IMR-90 (cell line): ENCODE data around the gene ZNF593OS. TPM values are rescaled to one million over a fixed set of nuclear protein-coding genes. Genes with fewer than 3 reads are reported as not detected.

Experiments
- ATAC-seq: fragments of 200-7000 bp; cut with Tn5 transposase; 2 replicates; pipeline ENCODE4 v1.9.1; 2020; ENCODE audit warnings: low read depth, mild to moderate bottlenecking, moderate library complexity
- BruUV-seq: library from RNA; stranded (reverse); fragments of 400-500 nt; replicated peaks from 2 replicates; lab custom pipeline; 2021; lab: Mats Ljungman, UMichigan
- CTCF ChIA-PET: fragments of 300-600 bp; formaldehyde crosslinking; extraction: SDS; loops from one replicate; lab custom pipeline; 2021; ENCODE audit warnings: antibody characterized with exemption; lab: Yijun Ruan, JAX
- POLR2A ChIA-PET: fragments of 300-600 bp; sonication (Branson Sonifier 250); formaldehyde crosslinking; loops from one replicate; lab custom pipeline; 2022; ENCODE audit warnings: antibody characterized with exemption; ENCODE audit not compliant: unreplicated experiment; lab: Charles Lee
- DNase-seq: peaks from one replicate; pipeline ENCODE4 v3.0.0; 2013
- H2AFZ ChIP-seq: replicated peaks from 2 replicates; pipeline ENCODE3; 2013; ENCODE audit warnings: low read length, mild to moderate bottlenecking; ENCODE audit not compliant: poor library complexity
- H2AK5ac ChIP-seq: 2 replicates; pipeline ENCODE4 v1.6.1; 2013; ENCODE audit warnings: low read depth, low read length, inconsistent platforms
- H2AK9ac ChIP-seq: replicated peaks from 2 replicates; pipeline ENCODE3; 2013; ENCODE audit warnings: mild to moderate bottlenecking, low read depth, low read length, moderate library complexity; ENCODE audit not compliant: poor library complexity
- H2BK120ac ChIP-seq: 2 replicates; pipeline ENCODE4 v1.6.1; 2013; ENCODE audit warnings: low read depth, low read length, inconsistent platforms
- H2BK15ac ChIP-seq: 3 replicates; pipeline ENCODE4 v1.6.1; 2013; ENCODE audit warnings: low read depth, low read length, inconsistent platforms
- H2BK20ac ChIP-seq: 2 replicates; pipeline ENCODE4 v1.6.1; 2013; ENCODE audit warnings: low read depth, mild to moderate bottlenecking, inconsistent platforms, low read length, moderate library complexity
- H2BK5ac ChIP-seq: 2 replicates; pipeline ENCODE4 v1.6.1; 2013; ENCODE audit warnings: mild to moderate bottlenecking, low read depth, low read length, inconsistent platforms; ENCODE audit not compliant: poor library complexity, severe bottlenecking
- H3K14ac ChIP-seq: replicated peaks from 2 replicates; pipeline ENCODE4 v1.6.1; 2013; ENCODE audit warnings: low read depth, low read length, inconsistent platforms
- H3K18ac ChIP-seq: 2 replicates; pipeline ENCODE4 v1.6.1; 2013; ENCODE audit warnings: low read depth, low read length, control low read depth
- H3K23ac ChIP-seq: 2 replicates; pipeline ENCODE4 v1.6.1; 2013; ENCODE audit warnings: low read depth, low read length, inconsistent platforms
- H3K27ac ChIP-seq: 2 replicates; pipeline ENCODE4 v1.5.1; 2013; ENCODE audit warnings: mild to moderate bottlenecking, control low read depth, low read length; ENCODE audit not compliant: insufficient read depth
- H3K27me3 ChIP-seq: 2 replicates; pipeline ENCODE4 v1.6.1; 2013; ENCODE audit warnings: low read length; ENCODE audit not compliant: control insufficient read depth, insufficient read depth
- H3K36me3 ChIP-seq: 2 replicates; pipeline ENCODE4 v1.6.1; 2013; ENCODE audit warnings: low read length, mixed read lengths; ENCODE audit not compliant: control insufficient read depth, insufficient read depth
- H3K4ac ChIP-seq: 2 replicates; pipeline ENCODE4 v1.6.1; 2013; ENCODE audit warnings: low read depth, low read length, inconsistent platforms
- H3K4me1 ChIP-seq: 2 replicates; pipeline ENCODE4 v1.6.1; 2013; ENCODE audit warnings: low read length, mixed read lengths; ENCODE audit not compliant: control insufficient read depth, insufficient read depth
- H3K4me2 ChIP-seq: 2 replicates; pipeline ENCODE4 v1.6.1; 2013; ENCODE audit warnings: low read depth, mild to moderate bottlenecking, control low read depth, low read length, moderate library complexity
- H3K4me3 ChIP-seq: 2 replicates; pipeline ENCODE4 v1.5.1; 2013; ENCODE audit warnings: low read depth, mild to moderate bottlenecking, control low read depth, low read length, moderate library complexity; ENCODE audit not compliant: insufficient read depth
- H3K56ac ChIP-seq: 2 replicates; pipeline ENCODE4 v1.6.1; 2013; ENCODE audit warnings: low read length, inconsistent platforms; ENCODE audit not compliant: insufficient read depth; ENCODE audit errors: extremely low read depth
- H3K79me1 ChIP-seq, 2 experiments: 2 replicates each; pipeline ENCODE4 v1.6.1; 2013; ENCODE audit warnings: low read length in 2 of 2, inconsistent platforms in 1 of 2, low read depth in 1 of 2
- H3K9ac ChIP-seq: 2 replicates; pipeline ENCODE4 v1.6.1; 2013; ENCODE audit warnings: low read depth, low read length, control low read depth
- H3K9me1 ChIP-seq: 2 replicates; pipeline ENCODE4 v1.6.1; 2013; ENCODE audit warnings: low read length, inconsistent platforms; ENCODE audit not compliant: insufficient read depth
- H3K9me3 ChIP-seq: 2 replicates; pipeline ENCODE4 v1.6.1; 2013; ENCODE audit warnings: low read length; ENCODE audit not compliant: control insufficient read depth, insufficient read depth
- H4K20me1 ChIP-seq: 2 replicates; pipeline ENCODE4 v1.6.1; 2013; ENCODE audit warnings: low read length, inconsistent platforms; ENCODE audit not compliant: insufficient read depth
- H4K5ac ChIP-seq: 2 replicates; pipeline ENCODE4 v1.6.1; 2013; ENCODE audit warnings: mild to moderate bottlenecking, low read depth, low read length, control low read depth
- H4K8ac ChIP-seq, 2 experiments: 2 replicates each; pipeline ENCODE4 v1.6.1; 2013; ENCODE audit warnings: low read depth in 2 of 2, low read length in 2 of 2, control low read depth in 1 of 2, inconsistent platforms in 1 of 2
- H4K91ac ChIP-seq: 2 replicates; pipeline ENCODE4 v1.6.1; 2013; ENCODE audit warnings: low read depth, low read length, inconsistent platforms; ENCODE audit not compliant: insufficient read depth
- BHLHE40 ChIP-seq: fragments of 150-350 bp; IDR thresholded peaks from 2 replicates; pipeline ENCODE4 v1.6.1; 2016; ENCODE audit warnings: mild to moderate bottlenecking, low read depth, low read length
- CTCF ChIP-seq: conservative IDR thresholded peaks from 2 replicates; pipeline ENCODE4 v1.5.1; 2012; ENCODE audit warnings: mild to moderate bottlenecking, low read depth, low read length, improper control_type of control experiment
- FOS ChIP-seq: fragments of 150-350 bp; IDR thresholded peaks from 2 replicates; pipeline ENCODE4 v1.6.1; 2016; ENCODE audit warnings: low read depth, low read length
- MAZ ChIP-seq: IDR thresholded peaks from 2 replicates; pipeline ENCODE4 v1.6.1; 2012; ENCODE audit warnings: low read depth, mild to moderate bottlenecking, low read length, improper control_type of control experiment, moderate library complexity, borderline replicate concordance
- MXI1 ChIP-seq: IDR thresholded peaks from 2 replicates; pipeline ENCODE4 v1.6.1; 2012; ENCODE audit warnings: low read depth, mild to moderate bottlenecking, low read length, moderate library complexity, borderline replicate concordance
- POLR2A ChIP-seq: IDR thresholded peaks from 2 replicates; pipeline ENCODE4 v1.6.1; 2012; ENCODE audit warnings: mild to moderate bottlenecking, low read depth, low read length
- RAD21 ChIP-seq: IDR thresholded peaks from 2 replicates; pipeline ENCODE4 v1.6.1; 2012; ENCODE audit warnings: low read length, improper control_type of control experiment
- SMC3 ChIP-seq: fragments of 150-350 bp; IDR thresholded peaks from 2 replicates; pipeline ENCODE4 v1.6.1; 2016; ENCODE audit warnings: low read depth, mild to moderate bottlenecking, antibody characterized with exemption, low read length, moderate library complexity
- USF2 ChIP-seq: fragments of 150-350 bp; IDR thresholded peaks from 2 replicates; pipeline ENCODE4 v1.6.1; 2017; ENCODE audit warnings: mild to moderate bottlenecking, antibody characterized with exemption, low read length, low read depth
- WGBS, 2 experiments: methylation state at CpG; one replicate each; pipeline versions ENCODE4 v1.1.5 to v1.1.7; 2013; ENCODE audit warnings: missing lambda C conversion rate in 2 of 2; ENCODE audit not compliant: insufficient read length in 1 of 2; ENCODE audit errors: extremely low coverage in 2 of 2; 5-methylcytosine and 5-hydroxymethylcytosine counted together
- dilution Hi-C: fragments of 300-500 bp; cut with HindIII; formaldehyde crosslinking; loops from one replicate; pipeline ENCODE4 v1.14.3; 2018; ENCODE audit warnings: low sequenced_read_pairs; ENCODE audit not compliant: unreplicated experiment
- in situ Hi-C: fragments of 300-500 bp; cut with MboI; formaldehyde crosslinking; loops from 3 replicates; pipeline ENCODE4 v1.14.3; 2019; ENCODE audit warnings: low sequenced_read_pairs, inconsistent platforms, mixed read lengths
- intact Hi-C: fragments of 100-400 bp; cut with micrococcal nuclease; formaldehyde crosslinking; loops from 2 replicates; pipeline ENCODE4 v1.10.0; 2022
- polyA plus RNA-seq, 3 experiments: library from polyadenylated mRNA; depleted of rRNA; stranded (reverse); fragments of >200 nt; gene quantifications; 2 replicates each; pipeline ENCODE4 v1.2.3, GENCODE V29; 2012; ENCODE audit warnings: low replicate concordance in 1 of 3
- total RNA-seq: library from RNA; depleted of rRNA; stranded (reverse); fragments of >200 nt; gene quantifications from 2 replicates; pipeline ENCODE4 v1.2.3, GENCODE V29; 2012

The ZNF593OS gene
- total and polyA plus RNA-seq, 2 of the 4 experiments (the other 2 are of a cell fraction), result not detected

- Histone ChIP-seq H3K9me1 (0 out of 2 replicates have a peak, but pooled peaks cover 3% of the 10 kb centered on the region), H3K56ac (no peak overlapping the region), H3K18ac (no peak overlapping the region), H2AFZ (peak overlapping the region; percentile 87), H3K79me1 (no peaks in the 10 kb centered on the region), H2BK20ac (no peak overlapping the region), H4K5ac (no peak overlapping the region), H2BK5ac (no peak overlapping the region), H3K14ac (no peak overlapping the region), H3K23ac (no peak overlapping the region), H2AK5ac (no peak overlapping the region), H3K36me3 (no peaks in the 10 kb centered on the region), H4K8ac (no peak overlapping the region), H2BK120ac (no peak overlapping the region), H3K27ac (no peak overlapping the region), H3K4me3 (peak overlapping the region; percentile 26), H2BK15ac (no peak overlapping the region), H4K91ac (no peak overlapping the region), H4K20me1 (no peaks in the 10 kb centered on the region), H3K9ac (no peak overlapping the region), H3K4me1 (peaks cover 4% of the 10 kb centered on the region), H3K9me3 (no peaks in the 10 kb centered on the region), H3K4me2 (peak overlapping the region; percentile 63), H3K27me3 (peaks cover 16% of the 10 kb centered on the region; the same call in 1 of the 2 replicates), H2AK9ac (no peak overlapping the region), H3K4ac (no peak overlapping the region)
- ATAC-seq (peak; percentile 70), DNase-seq (no peak)
- ChIA-PET POLR2A (no interaction called here), CTCF (no interaction called here)
- in situ Hi-C loops (no loop called here), dilution Hi-C loops (no loop called here), intact Hi-C loops (loop anchor here (1.0 kb wide), 1 partner anchor 59 kb away; no protein-coding TSS in a partner anchor)
- TF ChIP-seq USF2, result peak; percentile 25
- peak; percentile 62 for TF ChIP-seq CTCF
- no peak for TF ChIP-seq BHLHE40
- TF ChIP-seq MAZ, result no peak
- no peak for TF ChIP-seq FOS
- TF ChIP-seq RAD21, result peak; percentile 38; the same call in 1 of the 2 replicates
- no peak for TF ChIP-seq POLR2A
- no peak for TF ChIP-seq MXI1
- peak; percentile 45 for TF ChIP-seq SMC3
- no TSS peak for BruUV-seq
- 8% methylated on average over 41 of the region's 72 CpGs; no CpG with 5 or more reads in 1 of the 2 experiments for WGBS, 2 experiments
Observed at GRCh38 chr1:26164036-26164860, 7.4 kb downstream of the ZNF593OS start.
